GM12878 (cell line): ENCODE data around the gene NKIRAS2. TPM values are rescaled to one million over a fixed set of nuclear protein-coding genes. Genes with fewer than 3 reads are reported as not detected.
A peak's percentile ranks its signal among the peaks of the same experiment; 100 is the strongest.

Experiments used
- ATAC-seq: fragments of 200-7000 bp; cut with Tn5 transposase; 3 replicates; pipeline ENCODE4 v1.9.1; 2020; ENCODE audit warnings: mild to moderate bottlenecking, moderate library complexity
- BruUV-seq: library from RNA; stranded (reverse); fragments of 400-500 nt; replicated peaks from 2 replicates; lab custom pipeline; 2021; lab: Mats Ljungman, UMichigan
- CTCF ChIA-PET: fragments of 300-600 bp; sonication (Branson Sonifier 250); formaldehyde crosslinking; extraction: SDS; loops from one replicate; lab custom pipeline; 2021; ENCODE audit warnings: inconsistent platforms; lab: Yijun Ruan, JAX
- POLR2A ChIA-PET: fragments of 350-600 bp; formaldehyde crosslinking; extraction: SDS; loops from one replicate; lab custom pipeline; 2021; ENCODE audit warnings: inconsistent platforms; lab: Charles Lee
- RAD21 ChIA-PET: fragments of 300-600 bp; sonication (Branson Sonifier 250); formaldehyde crosslinking; loops from one replicate; lab custom pipeline; 2023; ENCODE audit warnings: antibody characterized with exemption; ENCODE audit not compliant: unreplicated experiment; lab: Charles Lee
- SMC1A ChIA-PET: fragments of 300-600 bp; sonication (Branson Sonifier 250); formaldehyde crosslinking; loops from one replicate; lab custom pipeline; 2023; ENCODE audit not compliant: unreplicated experiment, uncharacterized antibody; lab: Charles Lee
- DNase-seq: peaks from one replicate; pipeline ENCODE4 v3.0.0-alpha.2; 2011; ENCODE audit warnings: low read depth, low spot score
- FAIRE-seq: peaks from 3 replicates; lab custom pipeline; 2011; peaks lifted over from hg19 to GRCh38; lab: Jason Lieb, UNC
- H2AFZ ChIP-seq: 2 replicates; pipeline ENCODE4 v1.6.0; 2011; ENCODE audit warnings: low read depth, low read length, control low read depth; ENCODE audit not compliant: control insufficient read depth
- H3K27ac ChIP-seq: 2 replicates; pipeline ENCODE4 v1.5.1; 2011; ENCODE audit warnings: control low read depth; ENCODE audit not compliant: control insufficient read depth, insufficient read depth
- H3K27me3 ChIP-seq, 2 experiments: replicated peaks in 1 of 2; 2 replicates each; pipeline versions ENCODE4 v1.6.0 to v1.6.1; 2011; ENCODE audit warnings: low read length in 1 of 2; ENCODE audit not compliant: control insufficient read depth in 2 of 2, insufficient read depth in 2 of 2
- H3K36me3 ChIP-seq, 2 experiments: 2 replicates each; pipeline ENCODE4 v1.5.1; 2011; ENCODE audit warnings: low read length in 1 of 2; ENCODE audit not compliant: control insufficient read depth in 2 of 2, insufficient read depth in 2 of 2
- H3K4me1 ChIP-seq: 2 replicates; pipeline ENCODE4 v1.6.1; 2011; ENCODE audit warnings: mild to moderate bottlenecking, low read length, moderate library complexity, mixed read lengths; ENCODE audit not compliant: control insufficient read depth, insufficient read depth
- H3K4me2 ChIP-seq: 2 replicates; pipeline ENCODE4 v1.6.0; 2011; ENCODE audit warnings: control low read depth; ENCODE audit not compliant: control insufficient read depth, insufficient read depth
- H3K4me3 ChIP-seq: fragments of 200-600 bp; sonication (generic); 2 replicates; pipeline ENCODE4 v1.5.1; 2016
- H3K79me2 ChIP-seq: 2 replicates; pipeline ENCODE4 v1.6.0; 2011; ENCODE audit warnings: low read length; ENCODE audit not compliant: control insufficient read depth, insufficient read depth
- H3K9ac ChIP-seq: 2 replicates; pipeline ENCODE4 v1.8.0; 2011; ENCODE audit warnings: low read length, control low read depth, mixed read lengths; ENCODE audit not compliant: control insufficient read depth, insufficient read depth
- H3K9me3 ChIP-seq: replicated peaks from 3 replicates; pipeline ENCODE4 v1.5.1; 2011; ENCODE audit warnings: mild to moderate bottlenecking, low read length; ENCODE audit not compliant: control insufficient read depth, insufficient read depth
- H4K20me1 ChIP-seq: 2 replicates; pipeline ENCODE4 v1.6.0; 2011; ENCODE audit not compliant: control insufficient read depth, insufficient read depth
- BHLHE40 ChIP-seq, 2 experiments: fragments of 450-650 bp in 1 of 2; IDR thresholded peaks; 2 replicates each; pipeline ENCODE4 v1.6.1; 2011 to 2017; ENCODE audit warnings: low read depth in 2 of 2, borderline replicate concordance in 1 of 2, improper control_type of control experiment in 1 of 2, low read length in 1 of 2, mild to moderate bottlenecking in 1 of 2
- CHD4 ChIP-seq: fragments of 200-600 bp; sonication (generic); IDR thresholded peaks from 2 replicates; pipeline ENCODE4 v1.6.1; 2016; ENCODE audit warnings: mild to moderate bottlenecking
- EGR1 ChIP-seq, 2 experiments: IDR thresholded peaks; 1 replicate in 1 of 2; 2 replicates in 1 of 2; pipeline ENCODE4 v1.6.1; 2011 to 2012; ENCODE audit warnings: low read depth in 2 of 2, low read length in 2 of 2, borderline replicate concordance in 1 of 2, mild to moderate bottlenecking in 1 of 2, moderate library complexity in 1 of 2
- FOXK2 ChIP-seq: fragments of 450-650 bp; IDR thresholded peaks from 2 replicates; pipeline ENCODE4 v1.6.1; 2017; ENCODE audit warnings: mild to moderate bottlenecking, moderate library complexity
- IKZF1 ChIP-seq: fragments of 450-650 bp; conservative IDR thresholded peaks from 2 replicates; pipeline ENCODE4 v1.6.1; 2017; ENCODE audit warnings: antibody characterized with exemption, mild to moderate bottlenecking
- KLF5 ChIP-seq: fragments of 450-650 bp; IDR thresholded peaks from 2 replicates; pipeline ENCODE4 v1.6.1; 2014; ENCODE audit warnings: mild to moderate bottlenecking; ENCODE audit not compliant: partially characterized antibody
- LARP7 ChIP-seq: fragments of 450-650 bp; IDR thresholded peaks from 2 replicates; pipeline ENCODE4 v1.6.1; 2017; ENCODE audit warnings: mild to moderate bottlenecking
- NFXL1 ChIP-seq: fragments of 450-650 bp; IDR thresholded peaks from 2 replicates; pipeline ENCODE4 v1.6.1; 2017; ENCODE audit warnings: antibody characterized with exemption, mild to moderate bottlenecking, borderline replicate concordance
- NR2F1 ChIP-seq: fragments of 450-650 bp; conservative IDR thresholded peaks from 2 replicates; pipeline ENCODE4 v1.6.1; 2017; ENCODE audit warnings: mild to moderate bottlenecking
- NRF1 ChIP-seq: conservative IDR thresholded peaks from 2 replicates; pipeline ENCODE4 v1.6.1; 2011; ENCODE audit warnings: mild to moderate bottlenecking, low read depth, low read length, improper control_type of control experiment
- POLR2AphosphoS2 ChIP-seq: IDR thresholded peaks from 2 replicates; pipeline ENCODE4 v1.6.1; 2011; ENCODE audit warnings: low read depth, mild to moderate bottlenecking, low read length, improper control_type of control experiment, moderate library complexity
- RELA ChIP-seq: fragments of 450-650 bp; IDR thresholded peaks from 2 replicates; pipeline ENCODE4 v1.8.0; 2014; ENCODE audit warnings: borderline replicate concordance; ENCODE audit not compliant: partially characterized antibody
- SPI1 ChIP-seq: IDR thresholded peaks from 2 replicates; pipeline ENCODE4 v1.6.1; 2011; ENCODE audit warnings: low read depth, mild to moderate bottlenecking, low read length, moderate library complexity, borderline replicate concordance; ENCODE audit not compliant: insufficient read depth
- STAT1 ChIP-seq: fragments of 450-650 bp; conservative IDR thresholded peaks from 2 replicates; pipeline ENCODE4 v1.6.1; 2014; ENCODE audit warnings: antibody characterized with exemption, mild to moderate bottlenecking
- WGBS: methylation state at CpG from one replicate; pipeline ENCODE4 v1.1.6; 2016; ENCODE audit warnings: low lambda C conversion rate; ENCODE audit not compliant: insufficient replicate concordance, insufficient coverage; ENCODE audit errors: missing lambda C conversion rate; 5-methylcytosine and 5-hydroxymethylcytosine counted together
- in situ Hi-C: fragments of 300-500 bp; cut with MboI; formaldehyde crosslinking; loops from 9 replicates; pipeline ENCODE4 v1.14.3; 2018; ENCODE audit warnings: mixed read lengths
- intact Hi-C: fragments of 100-400 bp; cut with micrococcal nuclease; formaldehyde crosslinking; loops from one replicate; pipeline ENCODE4 v1.14.2; 2022; ENCODE audit not compliant: unreplicated experiment
- polyA plus RNA-seq, 11 experiments: library from polyadenylated mRNA; depleted of rRNA in 4 of 11; unstranded in 6 of 11; stranded (reverse) in 5 of 11; fragments of >200 nt; fragmentation: Nextera tagmentation in 4 of 11; fragmentation: Illumina TruSeq in 1 of 11; extraction: Ambion mirVana in 4 of 11; extraction: Trizol in 1 of 11; gene quantifications; 1 replicate in 1 of 11; 2 replicates in 10 of 11; pipeline versions ENCODE4 v1.2.1 to v1.2.3, GENCODE V29; 2011 to 2016; ENCODE audit warnings: inconsistent platforms in 2 of 11, missing spikeins in 2 of 11, low read depth in 1 of 11
- total RNA-seq, 4 experiments: library from RNA; depleted of rRNA in 3 of 4; stranded (reverse); fragments of >200 nt in 3 of 4; fragmentation: Illumina TruSeq in 1 of 4; extraction: Trizol in 1 of 4; gene quantifications; 2 replicates each; pipeline versions ENCODE4 v1.2.1 to v1.2.3, GENCODE V29; 2013 to 2021
- TF ChIP-seq, protein P1 (sequence below): IDR thresholded peaks from 2 replicates; pipeline ENCODE4 v1.6.1; 2011; ENCODE audit warnings: borderline replicate concordance, low read depth, mild to moderate bottlenecking, moderate library complexity, low read length; ENCODE audit not compliant: insufficient read depth, poor library complexity, severe bottlenecking

NKIRAS2 gene
- total and polyA plus RNA-seq, 10 of the 15 experiments (the other 5 are each of a cell fraction or from before 2014, with no cell fraction given): 6.4 to 49.7 (median 27.2) TPM

DNA sequence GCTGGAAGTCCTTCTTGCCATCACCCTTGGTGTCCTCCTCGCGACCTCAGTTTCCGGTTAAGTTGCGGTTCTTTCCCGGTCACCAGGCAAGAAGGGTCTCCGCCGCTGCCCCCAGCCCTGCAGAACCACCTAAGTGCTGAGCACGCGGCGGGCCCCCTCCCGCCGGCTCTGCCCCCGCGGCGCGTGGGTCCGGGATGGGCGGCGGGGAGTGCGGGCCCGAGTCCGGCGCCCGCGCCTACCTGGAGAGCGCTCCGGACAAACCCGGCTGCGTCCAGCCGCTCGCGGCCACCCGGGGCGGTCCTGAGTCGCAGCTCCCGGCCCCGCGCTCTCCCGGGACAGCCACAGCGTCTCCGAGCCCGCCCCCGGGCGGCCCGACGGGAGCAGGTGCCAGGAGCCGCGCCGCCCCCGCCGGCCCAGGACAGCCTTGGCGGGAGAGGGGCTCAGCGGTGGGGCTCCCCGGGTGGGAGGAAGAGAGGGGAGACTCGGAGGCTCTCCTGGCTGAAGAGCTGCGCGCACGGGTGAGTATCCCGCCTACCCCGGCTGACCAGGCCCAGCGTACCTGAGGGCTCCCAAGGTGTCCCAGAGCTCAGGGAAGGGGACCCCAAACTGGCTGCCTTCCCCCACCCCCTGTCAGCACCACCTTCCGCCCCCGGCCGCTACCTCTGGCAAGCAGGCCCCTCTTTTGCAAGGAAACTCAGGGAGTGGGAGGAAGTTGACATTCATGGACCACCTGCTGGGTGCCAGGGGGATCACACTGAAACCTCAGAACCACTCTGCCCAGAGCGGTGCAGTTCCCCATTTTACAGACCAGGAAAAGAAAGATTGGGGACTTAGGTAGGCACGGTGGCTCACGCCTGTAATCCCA is 52.7 kb downstream of the NKIRAS2 start:
- ATAC-seq: peak; percentile 33; the same call in 2 of the 3 replicates
- H3K4me3 ChIP-seq: no peak overlapping the region
- CTCF ChIA-PET: interaction anchor here (1.1 kb wide), 1 partner anchor 334 kb away, joined by 4 read pairs; no protein-coding TSS in a partner anchor
- H3K27me3 ChIP-seq: peaks cover 9 to 11% of the 10 kb centered on the region in 2 experiments
- H3K4me1 ChIP-seq: no peaks in the 10 kb centered on the region
- peak overlapping the region; percentile 31; the same call in 1 of the 2 replicates for H3K4me2 ChIP-seq
- H3K79me2 ChIP-seq: no peaks in the 10 kb centered on the region
- no peak overlapping the region for H3K9ac ChIP-seq
- intact Hi-C loops: no loop called here
- in situ Hi-C loops: no loop called here
- 8% methylated on average over 47 of the region's 67 CpGs for WGBS
- POLR2A ChIA-PET: interaction anchor here (1.0 kb wide), 1 partner anchor 13 kb away, joined by 3 read pairs; no protein-coding TSS in a partner anchor
- H3K27ac ChIP-seq: no peak overlapping the region
- TF ChIP-seq POLR2AphosphoS2 (no peak), IKZF1 (peak; percentile 53; the same call in 1 of the 2 replicates), NFXL1 (no peak), NRF1 (no peak), RELA (no peak), LARP7 (0 out of 2 replicates have a peak, but pooled peaks have one; percentile 21), EGR1 (IDR thresholded peaks at IDR 0.05; ENCODE audit: borderline replicate concordance in 1 of 2, low read depth in 2 of 2, low read length in 2 of 2) (peak in 1 of 2 experiments; percentile 17; a peak in 1 of 3 replicates), NR2F1 (0 out of 2 replicates have a peak, but pooled peaks have one; percentile 11), STAT1 (no peak), SPI1 (peak; percentile 38; the same call in 1 of the 2 replicates), BHLHE40 (IDR thresholded peaks at IDR 0.05; ENCODE audit: borderline replicate concordance in 1 of 2, low read depth in 2 of 2, low read length in 1 of 2) (no peak), FOXK2 (no peak), CHD4 (no peak), KLF5 (no peak)
- TF ChIP-seq, protein P1, sequence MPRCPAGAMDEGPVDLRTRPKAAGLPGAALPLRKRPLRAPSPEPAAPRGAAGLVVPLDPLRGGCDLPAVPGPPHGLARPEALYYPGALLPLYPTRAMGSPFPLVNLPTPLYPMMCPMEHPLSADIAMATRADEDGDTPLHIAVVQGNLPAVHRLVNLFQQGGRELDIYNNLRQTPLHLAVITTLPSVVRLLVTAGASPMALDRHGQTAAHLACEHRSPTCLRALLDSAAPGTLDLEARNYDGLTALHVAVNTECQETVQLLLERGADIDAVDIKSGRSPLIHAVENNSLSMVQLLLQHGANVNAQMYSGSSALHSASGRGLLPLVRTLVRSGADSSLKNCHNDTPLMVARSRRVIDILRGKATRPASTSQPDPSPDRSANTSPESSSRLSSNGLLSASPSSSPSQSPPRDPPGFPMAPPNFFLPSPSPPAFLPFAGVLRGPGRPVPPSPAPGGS: no peak
- no peak for DNase-seq
- no TSS peak for BruUV-seq
- no peaks in the 10 kb centered on the region for H3K9me3 ChIP-seq
- RAD21 ChIA-PET: no interaction called here
- no peaks in the 10 kb centered on the region for H3K36me3 ChIP-seq
- peak overlapping the region; percentile 35 for H2AFZ ChIP-seq
- no peaks in the 10 kb centered on the region for H4K20me1 ChIP-seq
- no peak for FAIRE-seq
- SMC1A ChIA-PET: no interaction called here
